ENCODE results near the gene HGF.

HGF gene

GRCh38 chr7:81789406-81790119 lies 19.7 kb upstream of the HGF start:
- no peaks in the 10 kb centered on the region for H3K9me3 ChIP-seq (ENCODE audit: low read length)
- peaks cover 10% of the 10 kb centered on the region for H3K4me1 ChIP-seq (ENCODE audit: insufficient read depth, low read length)
- H3K36me3 ChIP-seq (ENCODE audit: insufficient read depth, low read length) = no peaks in the 10 kb centered on the region
- no peaks in the 10 kb centered on the region for H3K27me3 ChIP-seq (ENCODE audit: insufficient read depth, low read length)
- H3K4me3 ChIP-seq (ENCODE audit: low read length) = no peak overlapping the region
- no peak overlapping the region for H2AFZ ChIP-seq (ENCODE audit: low read depth, low read length)

- Histone ChIP-seq H3K4me1 (ENCODE audit: insufficient read depth, low read length) (peaks cover 10% of the 10 kb centered on the region), H3K27me3 (ENCODE audit: insufficient read depth, low read length) (no peaks in the 10 kb centered on the region), H3K36me3 (ENCODE audit: insufficient read depth, low read length) (no peaks in the 10 kb centered on the region), H2AFZ (ENCODE audit: low read depth, low read length) (no peak overlapping the region), H3K4me3 (ENCODE audit: low read length) (no peak overlapping the region), H3K9me3 (ENCODE audit: low read length) (no peaks in the 10 kb centered on the region)
Measured at GRCh38 chr7:81788246-81788645, 18.4 kb upstream of the HGF start.

- Histone ChIP-seq H3K4me3 (ENCODE audit: low read length) (no peak overlapping the region), H3K27me3 (ENCODE audit: insufficient read depth, low read length) (no peaks in the 10 kb centered on the region), H3K4me1 (ENCODE audit: insufficient read depth, low read length) (no peaks in the 10 kb centered on the region), H2AFZ (ENCODE audit: low read depth, low read length) (no peak overlapping the region), H3K9me3 (ENCODE audit: low read length) (no peaks in the 10 kb centered on the region), H3K36me3 (ENCODE audit: insufficient read depth, low read length) (no peaks in the 10 kb centered on the region)
Measured at GRCh38 chr7:81783818-81784217, 14.0 kb upstream of the HGF start.

- H3K4me1 ChIP-seq (ENCODE audit: insufficient read depth, low read length) = peaks cover 1% of the 10 kb centered on the region
- no peaks in the 10 kb centered on the region for H3K27me3 ChIP-seq (ENCODE audit: insufficient read depth, low read length)
- no peaks in the 10 kb centered on the region for H3K9me3 ChIP-seq (ENCODE audit: low read length)
- H3K36me3 ChIP-seq (ENCODE audit: insufficient read depth, low read length) = no peaks in the 10 kb centered on the region
- no peak overlapping the region for H3K4me3 ChIP-seq (ENCODE audit: low read length)
- no peak overlapping the region for H2AFZ ChIP-seq (ENCODE audit: low read depth, low read length)
Measured at GRCh38 chr7:81780914-81781693, 11.3 kb upstream of the HGF start.

- H2AFZ ChIP-seq (ENCODE audit: low read depth, low read length) = no peak overlapping the region
- H3K27me3 ChIP-seq (ENCODE audit: insufficient read depth, low read length) = no peaks in the 10 kb centered on the region
- no peaks in the 10 kb centered on the region for H3K36me3 ChIP-seq (ENCODE audit: insufficient read depth, low read length)
- no peak overlapping the region for H3K4me3 ChIP-seq (ENCODE audit: low read length)
- no peaks in the 10 kb centered on the region for H3K9me3 ChIP-seq (ENCODE audit: low read length)
- H3K4me1 ChIP-seq (ENCODE audit: insufficient read depth, low read length) = peaks cover 4% of the 10 kb centered on the region
Measured at GRCh38 chr7:81779706-81780105, 9.9 kb upstream of the HGF start.

- Histone ChIP-seq H3K27me3 (ENCODE audit: insufficient read depth, low read length) (no peaks in the 10 kb centered on the region), H2AFZ (ENCODE audit: low read depth, low read length) (no peak overlapping the region), H3K4me1 (ENCODE audit: insufficient read depth, low read length) (peaks cover 4% of the 10 kb centered on the region), H3K36me3 (ENCODE audit: insufficient read depth, low read length) (no peaks in the 10 kb centered on the region), H3K9me3 (ENCODE audit: low read length) (no peaks in the 10 kb centered on the region), H3K4me3 (ENCODE audit: low read length) (no peak overlapping the region)
Measured at GRCh38 chr7:81777697-81778096, 7.8 kb upstream of the HGF start.

DNA sequence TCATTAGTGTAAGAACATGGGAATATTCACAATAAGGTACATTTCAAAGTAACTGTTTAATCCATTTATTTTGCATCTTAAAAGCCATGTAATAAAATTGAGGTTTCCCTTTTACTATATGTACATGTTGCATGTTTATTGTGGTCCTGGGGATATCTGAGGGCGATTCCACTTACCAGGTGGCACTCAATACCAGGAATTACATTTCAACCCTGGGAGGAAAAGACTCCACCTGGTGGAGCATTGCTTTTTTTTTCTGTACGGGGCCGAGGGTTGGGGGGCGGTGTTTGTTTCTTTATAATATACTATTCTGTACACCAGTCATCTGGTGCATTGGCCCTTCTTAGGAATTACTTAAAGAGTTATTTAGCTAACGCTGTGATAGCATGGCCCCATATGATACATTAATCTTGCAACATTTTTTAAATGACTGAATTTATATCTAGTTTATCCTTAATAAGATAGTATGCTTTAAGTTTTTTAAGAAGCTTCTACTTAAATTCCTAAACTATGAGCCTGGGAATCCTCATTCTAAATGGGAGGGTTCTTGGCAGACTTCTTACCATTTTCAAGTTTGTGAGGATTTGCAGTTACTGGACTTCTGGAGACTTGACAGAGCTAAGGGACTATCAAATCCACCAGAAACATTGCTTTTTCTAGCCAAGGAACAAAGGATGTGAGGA lies 7.2 kb upstream of the HGF start:
- no peaks in the 10 kb centered on the region for H3K36me3 ChIP-seq (ENCODE audit: insufficient read depth, low read length)
- no peaks in the 10 kb centered on the region for H3K27me3 ChIP-seq (ENCODE audit: insufficient read depth, low read length)
- no peak overlapping the region for H2AFZ ChIP-seq (ENCODE audit: low read depth, low read length)
- no peak overlapping the region for H3K4me3 ChIP-seq (ENCODE audit: low read length)
- no peaks in the 10 kb centered on the region for H3K9me3 ChIP-seq (ENCODE audit: low read length)
- H3K4me1 ChIP-seq (ENCODE audit: insufficient read depth, low read length) = peaks cover 4% of the 10 kb centered on the region

- Histone ChIP-seq H3K9me3 (ENCODE audit: low read length) (no peaks in the 10 kb centered on the region), H2AFZ (ENCODE audit: low read depth, low read length) (no peak overlapping the region), H3K4me3 (ENCODE audit: low read length) (no peak overlapping the region), H3K27me3 (ENCODE audit: insufficient read depth, low read length) (no peaks in the 10 kb centered on the region), H3K36me3 (ENCODE audit: insufficient read depth, low read length) (no peaks in the 10 kb centered on the region), H3K4me1 (ENCODE audit: insufficient read depth, low read length) (peaks cover 4% of the 10 kb centered on the region)
Measured at GRCh38 chr7:81776161-81776560, 6.3 kb upstream of the HGF start.

DNA sequence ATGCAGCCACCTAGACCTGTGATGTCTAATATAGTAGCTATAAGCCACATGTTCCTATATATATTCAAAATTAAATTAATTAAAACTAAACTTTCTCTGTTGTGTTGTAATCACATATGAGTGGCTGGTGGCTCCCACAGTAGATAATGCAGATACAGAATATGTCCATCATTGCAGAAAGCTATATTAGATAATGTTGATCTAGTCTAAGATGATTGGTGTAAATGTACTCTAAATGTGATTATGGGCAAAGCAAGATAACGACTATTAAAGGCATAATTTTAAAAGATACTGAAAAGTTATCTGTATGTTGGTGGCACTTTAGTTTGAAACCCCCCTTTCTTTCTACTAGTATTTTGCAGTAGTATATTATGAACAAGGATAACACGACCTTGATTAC lies 5.7 kb upstream of the HGF start:
- Histone ChIP-seq H3K9me3 (ENCODE audit: low read length) (no peaks in the 10 kb centered on the region), H3K36me3 (ENCODE audit: insufficient read depth, low read length) (no peaks in the 10 kb centered on the region), H2AFZ (ENCODE audit: low read depth, low read length) (no peak overlapping the region), H3K4me3 (ENCODE audit: low read length) (no peak overlapping the region), H3K4me1 (ENCODE audit: insufficient read depth, low read length) (peaks cover 4% of the 10 kb centered on the region), H3K27me3 (ENCODE audit: insufficient read depth, low read length) (no peaks in the 10 kb centered on the region)

- Histone ChIP-seq H3K4me1 (ENCODE audit: insufficient read depth, low read length) (peaks cover 6% of the 10 kb centered on the region), H3K9me3 (ENCODE audit: low read length) (no peaks in the 10 kb centered on the region), H3K27me3 (ENCODE audit: insufficient read depth, low read length) (no peaks in the 10 kb centered on the region), H3K36me3 (ENCODE audit: insufficient read depth, low read length) (no peaks in the 10 kb centered on the region), H2AFZ (ENCODE audit: low read depth, low read length) (no peak overlapping the region), H3K4me3 (ENCODE audit: low read length) (no peak overlapping the region)
Measured at GRCh38 chr7:81774551-81774950, 4.7 kb upstream of the HGF start.

- H3K4me1 ChIP-seq (ENCODE audit: insufficient read depth, low read length) = peaks cover 2% of the 10 kb centered on the region
- no peaks in the 10 kb centered on the region for H3K27me3 ChIP-seq (ENCODE audit: insufficient read depth, low read length)
- no peak overlapping the region for H3K4me3 ChIP-seq (ENCODE audit: low read length)
- H3K36me3 ChIP-seq (ENCODE audit: insufficient read depth, low read length) = no peaks in the 10 kb centered on the region
- H2AFZ ChIP-seq (ENCODE audit: low read depth, low read length) = no peak overlapping the region
- no peaks in the 10 kb centered on the region for H3K9me3 ChIP-seq (ENCODE audit: low read length)
Measured at GRCh38 chr7:81770728-81771223, 929 bp upstream of the HGF start.

DNA sequence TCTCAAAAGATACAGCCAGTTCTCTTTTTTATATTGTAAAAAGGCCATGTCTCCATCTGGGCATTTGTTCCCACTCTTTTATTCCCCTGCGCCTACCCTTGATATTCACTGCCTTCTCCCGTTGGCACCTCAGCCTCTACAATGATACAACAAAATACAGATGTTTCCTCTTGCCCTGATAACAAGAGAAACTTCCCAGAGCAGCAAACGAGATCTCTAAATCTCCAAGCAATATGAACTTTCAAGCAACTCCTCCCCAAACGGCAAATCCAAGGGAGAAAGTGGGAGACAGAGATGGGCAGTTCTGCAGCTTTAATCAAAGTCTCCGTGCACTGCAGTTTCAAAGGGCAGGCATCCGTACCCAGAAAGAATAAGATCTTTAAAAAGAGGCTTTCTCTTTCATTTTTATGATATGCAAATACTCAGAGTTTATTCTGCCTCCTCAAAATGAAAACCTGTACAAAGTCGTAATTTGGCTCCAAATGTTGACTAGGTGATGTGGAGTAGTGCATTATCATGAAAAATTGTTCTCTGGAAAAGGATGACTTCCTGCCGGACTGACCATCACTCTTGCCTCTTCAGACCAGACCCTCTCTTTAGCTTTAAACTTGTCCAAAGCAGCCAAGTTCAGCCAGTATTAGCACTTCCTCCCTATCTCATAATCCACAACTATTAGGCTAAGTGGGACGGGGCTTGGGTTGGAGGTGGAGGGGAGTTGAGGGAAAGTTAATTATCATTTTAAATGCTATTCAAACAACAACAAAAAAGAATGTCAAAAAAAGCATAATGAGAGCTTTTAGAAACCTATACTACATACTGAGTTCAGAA lies 682 bp downstream of the HGF start:
- H3K36me3 ChIP-seq (ENCODE audit: insufficient read depth, low read length) = no peaks in the 10 kb centered on the region
- no peaks in the 10 kb centered on the region for H3K9me3 ChIP-seq (ENCODE audit: low read length)
- no peak overlapping the region for H2AFZ ChIP-seq (ENCODE audit: low read depth, low read length)
- H3K4me1 ChIP-seq (ENCODE audit: insufficient read depth, low read length) = peaks cover 2% of the 10 kb centered on the region
- H3K4me3 ChIP-seq (ENCODE audit: low read length) = no peak overlapping the region
- H3K27me3 ChIP-seq (ENCODE audit: insufficient read depth, low read length) = no peaks in the 10 kb centered on the region

Data from neuron (in vitro differentiated cells).